ENCODE measurements around the gene DCTN1.

DNA sequence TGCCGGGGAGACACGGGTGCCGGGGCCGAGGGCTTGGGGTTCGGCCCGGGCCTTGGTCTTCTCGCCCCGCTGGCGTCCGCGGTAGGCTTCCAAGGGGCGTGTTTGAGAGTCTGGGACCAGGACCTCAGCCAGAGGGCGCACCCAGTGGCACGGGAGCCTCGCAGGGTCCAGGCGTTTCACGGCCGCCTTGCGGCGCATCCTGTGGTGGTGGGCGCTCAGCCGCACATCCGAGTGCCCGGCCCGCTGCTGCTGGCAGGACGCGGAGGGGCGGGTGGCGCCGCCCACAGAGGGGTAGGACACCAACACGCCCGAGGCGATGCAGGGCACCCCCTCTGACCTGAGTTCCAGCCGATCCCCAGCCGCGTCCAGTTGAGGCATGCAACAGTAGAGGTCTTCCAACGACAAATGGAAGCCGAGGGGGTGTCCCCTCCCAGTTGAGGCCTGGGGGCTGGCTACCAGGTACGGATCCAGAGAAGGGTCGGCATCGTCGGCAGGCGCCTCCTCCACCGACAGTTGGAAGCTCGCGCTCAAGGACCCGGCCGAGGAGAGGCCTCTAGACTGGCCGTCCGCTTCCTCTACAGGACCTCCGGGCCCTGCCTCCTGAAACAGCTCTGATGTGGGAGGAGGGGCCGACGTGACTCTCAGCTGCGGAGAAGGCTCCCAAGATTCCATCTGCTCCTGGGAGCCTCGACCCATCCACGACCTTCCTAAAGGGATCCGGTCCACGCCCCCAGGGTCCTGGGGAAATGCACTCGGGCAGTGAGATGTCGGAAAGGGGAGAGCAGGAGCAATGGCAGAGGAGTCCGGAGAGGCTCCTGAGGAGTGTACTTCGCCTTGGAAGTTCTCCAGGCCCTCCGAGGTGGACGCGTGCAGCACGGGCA lies 35.0 kb upstream of the DCTN1 start:
- no peak for TF ChIP-seq RARB (CRISPR knock-in tag; IDR thresholded peaks at IDR 0.05)
- TF ChIP-seq TCF4 (CRISPR knock-in tag; IDR thresholded peaks at IDR 0.05; ENCODE audit: borderline replicate concordance), result no peak
- TF ChIP-seq OSR1 (CRISPR knock-in tag; IDR thresholded peaks at IDR 0.05), result no peak
- no peak for TF ChIP-seq TOX (CRISPR knock-in tag; IDR thresholded peaks at IDR 0.05; ENCODE audit: borderline replicate concordance)
- TF ChIP-seq ZC3H10 (CRISPR knock-in tag; IDR thresholded peaks at IDR 0.05), result no peak
- TF ChIP-seq ARNTL (CRISPR knock-in tag; IDR thresholded peaks at IDR 0.05; ENCODE audit: borderline replicate concordance, low read depth), result no peak
- TF ChIP-seq, protein P1, sequence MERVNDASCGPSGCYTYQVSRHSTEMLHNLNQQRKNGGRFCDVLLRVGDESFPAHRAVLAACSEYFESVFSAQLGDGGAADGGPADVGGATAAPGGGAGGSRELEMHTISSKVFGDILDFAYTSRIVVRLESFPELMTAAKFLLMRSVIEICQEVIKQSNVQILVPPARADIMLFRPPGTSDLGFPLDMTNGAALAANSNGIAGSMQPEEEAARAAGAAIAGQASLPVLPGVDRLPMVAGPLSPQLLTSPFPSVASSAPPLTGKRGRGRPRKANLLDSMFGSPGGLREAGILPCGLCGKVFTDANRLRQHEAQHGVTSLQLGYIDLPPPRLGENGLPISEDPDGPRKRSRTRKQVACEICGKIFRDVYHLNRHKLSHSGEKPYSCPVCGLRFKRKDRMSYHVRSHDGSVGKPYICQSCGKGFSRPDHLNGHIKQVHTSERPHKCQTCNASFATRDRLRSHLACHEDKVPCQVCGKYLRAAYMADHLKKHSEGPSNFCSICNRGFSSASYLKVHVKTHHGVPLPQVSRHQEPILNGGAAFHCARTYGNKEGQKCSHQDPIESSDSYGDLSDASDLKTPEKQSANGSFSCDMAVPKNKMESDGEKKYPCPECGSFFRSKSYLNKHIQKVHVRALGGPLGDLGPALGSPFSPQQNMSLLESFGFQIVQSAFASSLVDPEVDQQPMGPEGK (CRISPR knock-in tag; IDR thresholded peaks at IDR 0.05; ENCODE audit: borderline replicate concordance), result no peak
- TF ChIP-seq PPARA (CRISPR knock-in tag; IDR thresholded peaks at IDR 0.05; ENCODE audit: borderline replicate concordance), result no peak
- no peak for TF ChIP-seq CSDC2 (CRISPR knock-in tag; IDR thresholded peaks at IDR 0.05)
- no peak for TF ChIP-seq SNAI2 (CRISPR knock-in tag; IDR thresholded peaks at IDR 0.05)
- TF ChIP-seq, protein P2, sequence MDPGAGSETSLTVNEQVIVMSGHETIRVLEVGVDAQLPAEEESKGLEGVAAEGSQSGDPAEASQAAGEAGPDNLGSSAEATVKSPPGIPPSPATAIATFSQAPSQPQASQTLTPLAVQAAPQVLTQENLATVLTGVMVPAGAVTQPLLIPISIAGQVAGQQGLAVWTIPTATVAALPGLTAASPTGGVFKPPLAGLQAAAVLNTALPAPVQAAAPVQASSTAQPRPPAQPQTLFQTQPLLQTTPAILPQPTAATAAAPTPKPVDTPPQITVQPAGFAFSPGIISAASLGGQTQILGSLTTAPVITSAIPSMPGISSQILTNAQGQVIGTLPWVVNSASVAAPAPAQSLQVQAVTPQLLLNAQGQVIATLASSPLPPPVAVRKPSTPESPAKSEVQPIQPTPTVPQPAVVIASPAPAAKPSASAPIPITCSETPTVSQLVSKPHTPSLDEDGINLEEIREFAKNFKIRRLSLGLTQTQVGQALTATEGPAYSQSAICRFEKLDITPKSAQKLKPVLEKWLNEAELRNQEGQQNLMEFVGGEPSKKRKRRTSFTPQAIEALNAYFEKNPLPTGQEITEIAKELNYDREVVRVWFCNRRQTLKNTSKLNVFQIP (CRISPR knock-in tag; IDR thresholded peaks at IDR 0.05; ENCODE audit: borderline replicate concordance, low read depth), result no peak

Data from SK-N-SH treated with all-trans-retinoic acid at 6 μM for 48 hours (cell line).